Fibroblast of lung (primary cell): ENCODE results near the gene IFNGR1.

Source experiments
- EZH2 ChIP-seq: IDR thresholded peaks from 2 replicates; pipeline ENCODE4 v1.5.1; 2012; ENCODE audit warnings: low read length, control low read depth, mild to moderate bottlenecking; ENCODE audit errors: missing control alignments
- TF ChIP-seq, protein P1 (sequence below), 2 donors: IDR thresholded peaks in 1 of 2; conservative IDR thresholded peaks in 1 of 2; 1 replicate in 1 of 2; 2 replicates in 1 of 2; pipeline ENCODE4 v1.5.1; 2011 to 2012; ENCODE audit warnings: low read length in 2 of 2, control low read depth in 1 of 2, inconsistent platforms in 1 of 2, low read depth in 1 of 2, mild to moderate bottlenecking in 1 of 2

DNA sequence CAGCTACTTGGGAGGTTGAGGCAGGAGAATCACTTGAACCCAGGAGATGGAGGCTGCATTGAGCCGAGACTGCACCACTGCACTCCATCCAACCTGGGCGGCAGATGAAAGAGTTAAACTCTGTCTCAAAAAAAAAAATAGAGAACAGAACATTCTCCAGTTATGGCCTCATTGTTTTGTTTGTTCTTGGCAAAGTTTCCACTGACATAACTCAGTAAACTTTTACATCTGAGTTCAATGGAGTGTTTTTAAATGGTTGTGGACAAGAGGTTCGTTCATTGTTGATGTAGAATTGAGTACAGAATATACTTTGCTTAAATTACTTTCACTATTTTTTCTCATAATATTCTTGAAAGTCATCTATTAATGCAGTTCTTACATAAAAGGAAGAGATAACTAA, 42.2 kb upstream of the IFNGR1 start:
- TF ChIP-seq EZH2 = no peak
- TF ChIP-seq, protein P1, sequence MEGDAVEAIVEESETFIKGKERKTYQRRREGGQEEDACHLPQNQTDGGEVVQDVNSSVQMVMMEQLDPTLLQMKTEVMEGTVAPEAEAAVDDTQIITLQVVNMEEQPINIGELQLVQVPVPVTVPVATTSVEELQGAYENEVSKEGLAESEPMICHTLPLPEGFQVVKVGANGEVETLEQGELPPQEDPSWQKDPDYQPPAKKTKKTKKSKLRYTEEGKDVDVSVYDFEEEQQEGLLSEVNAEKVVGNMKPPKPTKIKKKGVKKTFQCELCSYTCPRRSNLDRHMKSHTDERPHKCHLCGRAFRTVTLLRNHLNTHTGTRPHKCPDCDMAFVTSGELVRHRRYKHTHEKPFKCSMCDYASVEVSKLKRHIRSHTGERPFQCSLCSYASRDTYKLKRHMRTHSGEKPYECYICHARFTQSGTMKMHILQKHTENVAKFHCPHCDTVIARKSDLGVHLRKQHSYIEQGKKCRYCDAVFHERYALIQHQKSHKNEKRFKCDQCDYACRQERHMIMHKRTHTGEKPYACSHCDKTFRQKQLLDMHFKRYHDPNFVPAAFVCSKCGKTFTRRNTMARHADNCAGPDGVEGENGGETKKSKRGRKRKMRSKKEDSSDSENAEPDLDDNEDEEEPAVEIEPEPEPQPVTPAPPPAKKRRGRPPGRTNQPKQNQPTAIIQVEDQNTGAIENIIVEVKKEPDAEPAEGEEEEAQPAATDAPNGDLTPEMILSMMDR (conservative IDR thresholded peaks at IDR 0.05 in 1 of 2, IDR thresholded peaks at IDR 0.05 in 1 of 2; ENCODE audit: low read depth in 1 of 2, low read length in 2 of 2) = no peak
